ENCODE measurements around the gene RAD51C. TPM values are rescaled to one million over a fixed set of nuclear protein-coding genes. Genes with fewer than 3 reads are reported as not detected.

The RAD51C gene
- total RNA-seq, 1 experiment from 2014 or later: 13.4 TPM

Small RNA genes within 50 kb of the gene (small RNA-seq; reads per million reads assigned to genes)
- gene AC011195.1 (not detected), gene AC025521.1 (not detected), gene RF00017 (not detected), gene RNU1-108P (3.8 reads per million, percentile 79 among the genes with 10 or more reads in this experiment), gene RNU1-52P (not detected), gene RNU1-85P (0.57 reads per million)

Other genes with a start within 250 kb of the RAD51C start
- gene HSF5, start 204.2 kb upstream of the RAD51C start, total RNA-seq (2014; rRNA removed; shearing (Covaris generic)): not detected in 2 replicates
- gene MTMR4, start 178.0 kb upstream of the RAD51C start, total RNA-seq (2014; rRNA removed; shearing (Covaris generic)): 39.1 and 50.0 TPM in 2 replicates
- gene TEX14, start 557 bp upstream of the RAD51C start, total RNA-seq (2014; rRNA removed; shearing (Covaris generic)): 0.03 TPM in 1 of 2 replicates, not detected in the other
- not detected in 2 replicates for gene PPM1E, start 63.3 kb downstream of the RAD51C start, total RNA-seq (2014; rRNA removed; shearing (Covaris generic))